ENCODE results near the gene UBA7. TPM values are rescaled to one million over a fixed set of nuclear protein-coding genes. Genes with fewer than 3 reads are reported as not detected.

UBA7 gene
- total and polyA plus RNA-seq, 2 of the 13 experiments (the other 11 are each of a cell fraction or from before 2014, with no cell fraction given): 9.5 to 16.5 TPM

DNA sequence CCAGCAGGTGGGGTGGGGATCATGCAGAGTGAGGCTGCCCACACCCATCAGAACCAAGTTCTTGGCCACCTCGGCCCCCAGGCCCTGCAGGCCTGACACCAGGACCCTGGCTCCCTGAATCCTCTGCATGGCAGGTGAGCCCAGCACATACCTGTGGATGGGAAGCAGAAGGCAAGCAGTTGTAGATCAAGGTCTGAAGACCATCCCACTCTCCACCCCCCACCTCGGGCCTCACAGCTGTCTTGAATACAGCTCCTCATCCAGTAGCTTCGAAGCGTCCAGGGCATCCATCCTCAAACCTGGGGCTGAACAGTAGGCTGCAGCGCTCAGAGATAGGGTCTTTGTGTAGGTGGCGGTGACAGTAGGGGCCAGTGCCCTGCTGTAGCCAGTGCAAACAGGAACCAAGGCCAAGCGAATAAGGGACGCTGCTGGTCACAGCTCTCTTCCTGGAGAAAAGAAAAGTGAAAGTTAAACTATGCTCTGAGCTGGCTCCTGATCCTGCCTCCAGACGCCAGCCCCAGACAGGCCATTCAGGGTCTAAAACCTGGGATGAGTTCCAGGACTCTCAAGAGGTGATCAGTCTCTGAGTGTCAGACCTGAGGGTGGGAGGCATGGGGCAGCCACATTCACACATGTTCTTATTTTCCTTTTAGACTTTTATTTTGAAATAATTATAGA lies at the start of gene UBA7 (continued):
- no peak for TF ChIP-seq ZNF639 (CRISPR knock-in tag; conservative IDR thresholded peaks at IDR 0.05)
- no peak for TF ChIP-seq ZNF260 (CRISPR knock-in tag; IDR thresholded peaks at IDR 0.05; ENCODE audit: borderline replicate concordance, low read depth)
- TF ChIP-seq ZNF124 (CRISPR knock-in tag; IDR thresholded peaks at IDR 0.05): no peak
- TF ChIP-seq SP1 (IDR thresholded peaks at IDR 0.05): no peak
- no peak for TF ChIP-seq SP1 (CRISPR knock-in tag; IDR thresholded peaks at IDR 0.05)
- TF ChIP-seq ZFYVE20 (CRISPR knock-in tag; IDR thresholded peaks at IDR 0.05; ENCODE audit: borderline replicate concordance, low read depth): no peak
- no peak for TF ChIP-seq STAG1 (CRISPR knock-in tag; IDR thresholded peaks at IDR 0.05)
- no peak for TF ChIP-seq ZNF850 (CRISPR knock-in tag; conservative IDR thresholded peaks at IDR 0.05)
- no peak for TF ChIP-seq ZNF17 (CRISPR knock-in tag; IDR thresholded peaks at IDR 0.05)
- TF ChIP-seq SRSF9 (IDR thresholded peaks at IDR 0.05; ENCODE audit: borderline replicate concordance, insufficient read depth, low read depth, low read length, poor library complexity, severe bottlenecking): no peak
- TF ChIP-seq, protein P1, sequence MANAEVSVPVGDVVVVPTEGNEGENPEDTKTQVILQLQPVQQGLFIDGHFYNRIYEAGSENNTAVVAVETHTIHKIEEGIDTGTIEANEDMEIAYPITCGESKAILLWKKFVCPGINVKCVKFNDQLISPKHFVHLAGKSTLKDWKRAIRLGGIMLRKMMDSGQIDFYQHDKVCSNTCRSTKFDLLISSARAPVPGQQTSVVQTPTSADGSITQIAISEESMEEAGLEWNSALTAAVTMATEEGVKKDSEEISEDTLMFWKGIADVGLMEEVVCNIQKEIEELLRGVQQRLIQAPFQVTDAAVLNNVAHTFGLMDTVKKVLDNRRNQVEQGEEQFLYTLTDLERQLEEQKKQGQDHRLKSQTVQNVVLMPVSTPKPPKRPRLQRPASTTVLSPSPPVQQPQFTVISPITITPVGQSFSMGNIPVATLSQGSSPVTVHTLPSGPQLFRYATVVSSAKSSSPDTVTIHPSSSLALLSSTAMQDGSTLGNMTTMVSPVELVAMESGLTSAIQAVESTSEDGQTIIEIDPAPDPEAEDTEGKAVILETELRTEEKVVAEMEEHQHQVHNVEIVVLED (CRISPR knock-in tag; IDR thresholded peaks at IDR 0.05; ENCODE audit: borderline replicate concordance): no peak
- no peak for TF ChIP-seq MAFK (conservative IDR thresholded peaks at IDR 0.05 in 1 of 2, IDR thresholded peaks at IDR 0.05 in 1 of 2; ENCODE audit: low read length in 2 of 2)
- TF ChIP-seq, protein P2, sequence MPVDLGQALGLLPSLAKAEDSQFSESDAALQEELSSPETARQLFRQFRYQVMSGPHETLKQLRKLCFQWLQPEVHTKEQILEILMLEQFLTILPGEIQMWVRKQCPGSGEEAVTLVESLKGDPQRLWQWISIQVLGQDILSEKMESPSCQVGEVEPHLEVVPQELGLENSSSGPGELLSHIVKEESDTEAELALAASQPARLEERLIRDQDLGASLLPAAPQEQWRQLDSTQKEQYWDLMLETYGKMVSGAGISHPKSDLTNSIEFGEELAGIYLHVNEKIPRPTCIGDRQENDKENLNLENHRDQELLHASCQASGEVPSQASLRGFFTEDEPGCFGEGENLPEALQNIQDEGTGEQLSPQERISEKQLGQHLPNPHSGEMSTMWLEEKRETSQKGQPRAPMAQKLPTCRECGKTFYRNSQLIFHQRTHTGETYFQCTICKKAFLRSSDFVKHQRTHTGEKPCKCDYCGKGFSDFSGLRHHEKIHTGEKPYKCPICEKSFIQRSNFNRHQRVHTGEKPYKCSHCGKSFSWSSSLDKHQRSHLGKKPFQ (CRISPR knock-in tag; IDR thresholded peaks at IDR 0.05; ENCODE audit: insufficient replicate concordance): no peak
- TF ChIP-seq PHF21A (CRISPR knock-in tag; IDR thresholded peaks at IDR 0.05): peak; percentile 17; the same call in 1 of the 2 replicates
- TF ChIP-seq, protein P3, sequence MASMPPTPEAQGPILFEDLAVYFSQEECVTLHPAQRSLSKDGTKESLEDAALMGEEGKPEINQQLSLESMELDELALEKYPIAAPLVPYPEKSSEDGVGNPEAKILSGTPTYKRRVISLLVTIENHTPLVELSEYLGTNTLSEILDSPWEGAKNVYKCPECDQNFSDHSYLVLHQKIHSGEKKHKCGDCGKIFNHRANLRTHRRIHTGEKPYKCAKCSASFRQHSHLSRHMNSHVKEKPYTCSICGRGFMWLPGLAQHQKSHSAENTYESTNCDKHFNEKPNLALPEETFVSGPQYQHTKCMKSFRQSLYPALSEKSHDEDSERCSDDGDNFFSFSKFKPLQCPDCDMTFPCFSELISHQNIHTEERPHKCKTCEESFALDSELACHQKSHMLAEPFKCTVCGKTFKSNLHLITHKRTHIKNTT (CRISPR knock-in tag; IDR thresholded peaks at IDR 0.05): no peak
- TF ChIP-seq, protein P4, sequence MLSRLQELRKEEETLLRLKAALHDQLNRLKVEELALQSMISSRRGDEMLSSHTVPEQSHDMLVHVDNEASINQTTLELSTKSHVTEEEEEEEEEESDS (CRISPR knock-in tag; IDR thresholded peaks at IDR 0.05; ENCODE audit: borderline replicate concordance): no peak
- no peak for TF ChIP-seq ZNF256 (CRISPR knock-in tag; conservative IDR thresholded peaks at IDR 0.05)
- TF ChIP-seq, protein P5, sequence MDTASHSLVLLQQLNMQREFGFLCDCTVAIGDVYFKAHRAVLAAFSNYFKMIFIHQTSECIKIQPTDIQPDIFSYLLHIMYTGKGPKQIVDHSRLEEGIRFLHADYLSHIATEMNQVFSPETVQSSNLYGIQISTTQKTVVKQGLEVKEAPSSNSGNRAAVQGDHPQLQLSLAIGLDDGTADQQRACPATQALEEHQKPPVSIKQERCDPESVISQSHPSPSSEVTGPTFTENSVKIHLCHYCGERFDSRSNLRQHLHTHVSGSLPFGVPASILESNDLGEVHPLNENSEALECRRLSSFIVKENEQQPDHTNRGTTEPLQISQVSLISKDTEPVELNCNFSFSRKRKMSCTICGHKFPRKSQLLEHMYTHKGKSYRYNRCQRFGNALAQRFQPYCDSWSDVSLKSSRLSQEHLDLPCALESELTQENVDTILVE (CRISPR knock-in tag; IDR thresholded peaks at IDR 0.05): no peak
- TF ChIP-seq TAF1 (CRISPR knock-in tag; IDR thresholded peaks at IDR 0.05): 0 out of 2 replicates have a peak, but pooled peaks have one; percentile 22
- TF ChIP-seq NRL (CRISPR knock-in tag; IDR thresholded peaks at IDR 0.05; ENCODE audit: borderline replicate concordance): no peak
- no peak for TF ChIP-seq BHLHE40 (IDR thresholded peaks at IDR 0.05; ENCODE audit: low read length)
- TF ChIP-seq ZBTB3 (CRISPR knock-in tag; IDR thresholded peaks at IDR 0.05; ENCODE audit: borderline replicate concordance, low read depth): no peak

All from HepG2 (cell line).